H9 (cell line): ENCODE data around the gene MFGE8. TPM values are rescaled to one million over a fixed set of nuclear protein-coding genes. Genes with fewer than 3 reads are reported as not detected.

ENCODE experiments used
- DNase-seq: peaks from one replicate; pipeline ENCODE4 v3.0.0-alpha.2; 2017
- H2AFZ ChIP-seq: one replicate; pipeline ENCODE4 v1.6.1; 2013; ENCODE audit warnings: mild to moderate bottlenecking, low read length, control low read depth, moderate library complexity
- H2AK5ac ChIP-seq: 2 replicates; pipeline ENCODE4 v1.6.1; 2013; ENCODE audit warnings: low read length, control low read depth, mixed read lengths; ENCODE audit not compliant: insufficient read length
- H2BK120ac ChIP-seq: one replicate; pipeline ENCODE4 v1.6.1; 2013; ENCODE audit warnings: low read depth, mild to moderate bottlenecking, low read length, control low read depth, inconsistent platforms; ENCODE audit not compliant: poor library complexity, severe bottlenecking
- H2BK12ac ChIP-seq: 2 replicates; pipeline ENCODE4 v1.6.1; 2013; ENCODE audit warnings: low read length, control low read depth, mixed read lengths, low read depth; ENCODE audit not compliant: insufficient read length
- H2BK15ac ChIP-seq: 2 replicates; pipeline ENCODE4 v1.6.1; 2013; ENCODE audit warnings: low read depth, low read length, control low read depth
- H2BK20ac ChIP-seq: one replicate; pipeline ENCODE4 v1.6.1; 2013; ENCODE audit warnings: low read depth, mild to moderate bottlenecking, low read length, control low read depth, inconsistent platforms; ENCODE audit not compliant: poor library complexity, severe bottlenecking
- H2BK5ac ChIP-seq: 2 replicates; pipeline ENCODE4 v1.6.1; 2013; ENCODE audit warnings: low read length, control low read depth, mixed read lengths; ENCODE audit not compliant: insufficient read length
- H3K14ac ChIP-seq: 2 replicates; pipeline ENCODE4 v1.6.1; 2013; ENCODE audit warnings: low read length, control low read depth; ENCODE audit not compliant: insufficient read depth
- H3K18ac ChIP-seq: 2 replicates; pipeline ENCODE4 v1.6.1; 2013; ENCODE audit warnings: low read depth, mild to moderate bottlenecking, mixed read lengths, low read length, control low read depth; ENCODE audit not compliant: insufficient read length
- H3K23ac ChIP-seq: 2 replicates; pipeline ENCODE4 v1.6.1; 2013; ENCODE audit warnings: low read length, control low read depth, mixed read lengths, low read depth; ENCODE audit not compliant: insufficient read length
- H3K23me2 ChIP-seq: 2 replicates; pipeline ENCODE4 v1.6.1; 2013; ENCODE audit warnings: low read depth, mild to moderate bottlenecking, mixed read lengths, low read length, control low read depth; ENCODE audit not compliant: insufficient read length, poor library complexity, severe bottlenecking
- H3K27ac ChIP-seq: 2 replicates; pipeline ENCODE4 v1.5.1; 2013; ENCODE audit warnings: low read length, control low read depth, mixed read lengths, low read depth; ENCODE audit not compliant: insufficient read length
- H3K27me3 ChIP-seq: 2 replicates; pipeline ENCODE4 v1.6.1; 2013; ENCODE audit warnings: low read length, control low read depth, inconsistent platforms; ENCODE audit not compliant: insufficient read depth
- H3K4ac ChIP-seq: 2 replicates; pipeline ENCODE4 v1.6.1; 2013; ENCODE audit warnings: low read depth, mild to moderate bottlenecking, control low read depth, inconsistent platforms, low read length, moderate library complexity
- H3K4me1 ChIP-seq: 2 replicates; pipeline ENCODE4 v1.6.1; 2013; ENCODE audit warnings: low read length, control low read depth, inconsistent platforms; ENCODE audit not compliant: insufficient read depth
- H3K4me2 ChIP-seq: 2 replicates; pipeline ENCODE4 v1.6.1; 2013; ENCODE audit warnings: low read length, control low read depth, mixed read lengths; ENCODE audit not compliant: insufficient read length, insufficient read depth
- H3K56ac ChIP-seq: 2 replicates; pipeline ENCODE4 v1.6.1; 2013; ENCODE audit warnings: low read depth, mild to moderate bottlenecking, mixed read lengths, low read length, control low read depth; ENCODE audit not compliant: insufficient read length
- H3K79me1 ChIP-seq: 2 replicates; pipeline ENCODE4 v1.6.1; 2013; ENCODE audit warnings: low read depth, mild to moderate bottlenecking, moderate library complexity, low read length, control low read depth, inconsistent platforms; ENCODE audit not compliant: insufficient read depth, poor library complexity, severe bottlenecking
- H3K79me2 ChIP-seq: 2 replicates; pipeline ENCODE4 v1.6.1; 2013; ENCODE audit warnings: low read length, control low read depth, inconsistent platforms; ENCODE audit not compliant: insufficient read depth
- H3K9ac ChIP-seq: 2 replicates; pipeline ENCODE4 v1.6.1; 2013; ENCODE audit warnings: low read length, control low read depth, mixed read lengths; ENCODE audit not compliant: insufficient read length; ENCODE audit errors: extremely low read depth
- H3K9me3 ChIP-seq: one replicate; pipeline ENCODE4 v1.6.1; 2013; ENCODE audit warnings: low read depth, low read length, inconsistent platforms; ENCODE audit not compliant: control insufficient read depth
- H3T11ph ChIP-seq: one replicate; pipeline ENCODE4 v1.6.1; 2013; ENCODE audit warnings: mild to moderate bottlenecking, low read length, control low read depth, inconsistent platforms
- H4K20me1 ChIP-seq: one replicate; pipeline ENCODE4 v1.6.1; 2013; ENCODE audit not compliant: control insufficient read depth, insufficient read length, insufficient read depth
- H4K5ac ChIP-seq: 2 replicates; pipeline ENCODE4 v1.6.1; 2013; ENCODE audit warnings: low read depth, mild to moderate bottlenecking, mixed read lengths, low read length, control low read depth; ENCODE audit not compliant: insufficient read length
- H4K8ac ChIP-seq: replicated peaks from 2 replicates; pipeline ENCODE4 v1.6.1; 2013; ENCODE audit warnings: low read length, control low read depth, mixed read lengths, low read depth; ENCODE audit not compliant: insufficient read length
- H4K91ac ChIP-seq: 2 replicates; pipeline ENCODE4 v1.6.1; 2013; ENCODE audit warnings: low read depth, mild to moderate bottlenecking, moderate library complexity, mixed read lengths, low read length, control low read depth; ENCODE audit not compliant: insufficient read length
- H3K27ac Mint-ChIP-seq, 3 experiments: 2 replicates in 2 of 3; 3 replicates in 1 of 3; pipeline ENCODE4 v1.8.0; 2020 to 2021; ENCODE audit warnings: mixed read lengths in 3 of 3, mild to moderate bottlenecking in 1 of 3, moderate library complexity in 1 of 3
- H3K27me3 Mint-ChIP-seq: 2 replicates; pipeline ENCODE4 v1.8.0; 2021; ENCODE audit warnings: low read depth, mild to moderate bottlenecking, moderate library complexity, mixed read lengths
- H3K36me3 Mint-ChIP-seq, 3 experiments: 2 replicates in 2 of 3; 3 replicates in 1 of 3; pipeline ENCODE4 v1.8.0; 2020 to 2021; ENCODE audit warnings: low read depth in 3 of 3, mixed read lengths in 3 of 3; ENCODE audit not compliant: insufficient read depth in 1 of 3
- H3K4me1 Mint-ChIP-seq, 2 experiments: 2 replicates each; pipeline ENCODE4 v1.8.0; 2020; ENCODE audit warnings: mixed read lengths in 2 of 2
- H3K4me3 Mint-ChIP-seq, 2 experiments: 2 replicates in 1 of 2; 3 replicates in 1 of 2; pipeline ENCODE4 v1.8.0; 2020 to 2021; ENCODE audit warnings: mild to moderate bottlenecking in 2 of 2, mixed read lengths in 2 of 2, moderate library complexity in 1 of 2
- H3K9me3 Mint-ChIP-seq, 2 experiments: 2 replicates in 1 of 2; 3 replicates in 1 of 2; pipeline ENCODE4 v1.8.0; 2020; ENCODE audit warnings: mild to moderate bottlenecking in 2 of 2, mixed read lengths in 2 of 2, moderate library complexity in 1 of 2
- CTCF ChIP-seq: fragments of 200-600 bp; sonication (generic); conservative IDR thresholded peaks from 3 replicates; pipeline ENCODE4 v1.8.0; 2021; ENCODE audit warnings: antibody characterized with exemption, mild to moderate bottlenecking
- WGBS: extraction: QIAGEN DNeasy Blood & Tissue Kit; methylation state at CpG from one replicate; pipeline ENCODE4 v1.1.7; 2013; ENCODE audit warnings: missing lambda C conversion rate, low lambda C conversion rate, mixed read lengths; ENCODE audit not compliant: insufficient read length; ENCODE audit errors: extremely low coverage; 5-methylcytosine and 5-hydroxymethylcytosine counted together
- total RNA-seq: library from RNA; stranded (reverse); gene quantifications from 2 replicates; pipeline ENCODE4 v1.2.1, GENCODE V29; 2021

MFGE8 gene
- total RNA-seq, 1 experiment from 2014 or later = 653 TPM

GRCh38 chr15:88858934-88859333 lies 54.2 kb downstream of the MFGE8 start:
- no peak overlapping the region for H2BK15ac ChIP-seq
- no peaks in the 10 kb centered on the region for H3K23me2 ChIP-seq
- no peak overlapping the region for H2BK12ac ChIP-seq
- H3K27ac ChIP-seq = no peak overlapping the region
- H2AK5ac ChIP-seq = no peak overlapping the region
- no peaks in the 10 kb centered on the region for H3K4me1 Mint-ChIP-seq
- DNase-seq = no peak
- H3K27me3 ChIP-seq = no peaks in the 10 kb centered on the region
- no peak overlapping the region for H3K14ac ChIP-seq
- no peak overlapping the region for H4K91ac ChIP-seq
- H3K79me2 ChIP-seq = no peaks in the 10 kb centered on the region
- no peak overlapping the region for H2BK120ac ChIP-seq
- H3T11ph ChIP-seq = no peak overlapping the region
- TF ChIP-seq CTCF = no peak
- no peak overlapping the region for H3K9ac ChIP-seq
- no peak overlapping the region for H4K5ac ChIP-seq
- no CpG with 5 or more reads among the region's 11 CpGs for WGBS
- H3K4me1 ChIP-seq = no peaks in the 10 kb centered on the region
- no peaks in the 10 kb centered on the region for H3K79me1 ChIP-seq
- no peak overlapping the region for H3K18ac ChIP-seq
- H4K8ac ChIP-seq = no peak overlapping the region
- H3K4ac ChIP-seq = no peak overlapping the region
- no peak overlapping the region for H2BK5ac ChIP-seq
- no peak overlapping the region for H3K27ac Mint-ChIP-seq
- H2BK20ac ChIP-seq = no peak overlapping the region
- H3K23ac ChIP-seq = no peak overlapping the region
- H3K36me3 Mint-ChIP-seq = peaks cover 0 to 9% (median 4%) of the 10 kb centered on the region in 3 experiments; a peak in 3 of 7 replicates
- no peak overlapping the region for H3K4me2 ChIP-seq
- peaks cover 26% of the 10 kb centered on the region for H3K27me3 Mint-ChIP-seq
- peaks cover 9% of the 10 kb centered on the region for H3K9me3 ChIP-seq
- H3K9me3 Mint-ChIP-seq = peaks cover 13% of the 10 kb centered on the region in 2 experiments
- H4K20me1 ChIP-seq = no peaks in the 10 kb centered on the region
- no peak overlapping the region for H3K56ac ChIP-seq
- no peak overlapping the region for H3K4me3 Mint-ChIP-seq
- H2AFZ ChIP-seq = no peak overlapping the region
